Heart right ventricle (tissue), 16 donors: ENCODE measurements around the gene TRPV4. TPM values are rescaled to one million over a fixed set of nuclear protein-coding genes. Genes with fewer than 3 reads are reported as not detected.

Experiments used
- ATAC-seq, 8 donors: fragments of 200-7000 bp; cut with Tn5 transposase; one replicate each; pipeline ENCODE4 v1.9.1; 2020; ENCODE audit warnings: mild to moderate bottlenecking in 8 of 8, moderate library complexity in 8 of 8, moderate number of reproducible peaks in 1 of 8
- DNase-seq, 2 donors: peaks; one replicate each; pipeline ENCODE4 v3.0.0-alpha.2; 2020
- H3K27ac ChIP-seq, 10 donors: fragments of 200-600 bp; sonication (generic) in 2 of 10; one replicate each; pipeline versions ENCODE4 v1.5.0 to v1.8.0; 2020 to 2022; ENCODE audit warnings: mild to moderate bottlenecking in 3 of 10
- H3K27me3 ChIP-seq, 7 donors: fragments of 200-600 bp; one replicate each; pipeline ENCODE4 v1.8.0; 2021 to 2022; ENCODE audit warnings: mild to moderate bottlenecking in 2 of 7
- H3K36me3 ChIP-seq, 9 donors: fragments of 200-600 bp; sonication (generic) in 1 of 9; one replicate each; pipeline versions ENCODE4 v1.5.0 to v1.8.0; 2020 to 2022; ENCODE audit warnings: mild to moderate bottlenecking in 2 of 9
- H3K4me1 ChIP-seq, 9 donors: fragments of 200-600 bp; sonication (generic) in 1 of 9; one replicate each; pipeline versions ENCODE4 v1.5.0 to v1.8.0; 2020 to 2022; ENCODE audit warnings: mild to moderate bottlenecking in 4 of 9
- H3K4me3 ChIP-seq, 10 donors: fragments of 200-600 bp; sonication (generic) in 2 of 10; one replicate each; pipeline versions ENCODE4 v1.5.0 to v1.8.0; 2020 to 2022; ENCODE audit warnings: mild to moderate bottlenecking in 7 of 10, moderate library complexity in 2 of 10
- H3K9me3 ChIP-seq, 11 donors: fragments of 200-600 bp in 10 of 11; sonication (generic) in 2 of 11; one replicate each; pipeline versions ENCODE4 v1.5.0 to v1.8.0; 2013 to 2022; ENCODE audit warnings: mild to moderate bottlenecking in 2 of 11, control low read depth in 1 of 11, moderate library complexity in 1 of 11
- CTCF ChIP-seq, 9 donors: fragments of 200-600 bp; sonication (generic) in 2 of 9; IDR thresholded peaks; one replicate each; pipeline versions ENCODE4 v1.5.0 to v1.8.0; 2021 to 2022; ENCODE audit warnings: antibody characterized with exemption in 9 of 9, mild to moderate bottlenecking in 5 of 9, moderate library complexity in 1 of 9
- WGBS, 2 donors: extraction: QIAGEN DNeasy Blood & Tissue Kit; methylation state at CpG; one replicate each; pipeline ENCODE4 v1.1.7; 2013; ENCODE audit warnings: inconsistent platforms in 1 of 2; 5-methylcytosine and 5-hydroxymethylcytosine counted together
- intact Hi-C, 10 donors: fragments of 100-400 bp; cut with DNase I; formaldehyde crosslinking; loops; one replicate each; pipeline versions ENCODE4 v1.11.1 to v1.14.2; 2022
- polyA plus RNA-seq, 2 donors: library from polyadenylated mRNA; stranded (reverse); fragments of 200-250 nt; gene quantifications; one replicate each; pipeline ENCODE4 v1.2.3, GENCODE V29; 2013
- total RNA-seq, 10 donors: library from RNA; stranded (reverse); fragmentation: NEBNext Ultra II Directional in 3 of 10; extraction: Animal tissue kit (Norgen Biotek cat#: 25700) in 3 of 10; gene quantifications; one replicate each; pipeline versions ENCODE4 v1.2.1 to v1.2.4, GENCODE V29; 2021 to 2023
- donor health status: Arrhythmogenic right ventricular cardiomyopathy.
- donor health status: ischemic (EF 13 %, LVEDD 7.1; RV severe dilation, severe dysfunction).
- donor health status: healthy with polysubstance abuse.
- donor health status: DM: no; HTN: yes; CAD: no.
- donor health status: DM: no; HTN: no; CAD: no.
- donor health status: ischemic (EF 25% LVEDD 6.9; RV normal size, moderate dysfunction).
- donor health status: ischemic (EF 25% LVEDD 5.7; RV mildly dilated, moderate dysfunction).
- donor health status: healthy.
- donor health status: DM: yes; HTN: yes; CAD: no.
- donor health status: Ischemic cardiomyopathy.
- donor health status: ischemic (EF 35%, LVEDD 5.7; RV mildly dilated, moderate dysfunction).
- donor health status: nonischemic (EF 11% LVEDD 7.7; RV severe dilation, severe dysfunction).
- donor health status: DM: yes; HTN: yes; CAD: no.
- donor health status: PGD.
- donor health status: ischemic (EF 29% LVEDD 5.4; RV normal size, mild dysfunction).
- donor health status: nonischemic (EF 23%, LVEDD 6.1; RV moderate dilation, normal function).

Gene TRPV4
- total and polyA plus RNA-seq, 12 donors = 0.07 to 1.0 (median 0.28) TPM; not detected in 2

- H3K27ac ChIP-seq = no peak overlapping the region
- no peak overlapping the region for H3K4me3 ChIP-seq
- no peaks in the 10 kb centered on the region for H3K9me3 ChIP-seq
- 57 to 58% methylated on average over 12 of the region's 12 CpGs for WGBS, 2 donors
- H3K36me3 ChIP-seq = peaks cover 0 to 5% (median 0%) of the 10 kb centered on the region in 9 donors
- ATAC-seq = no peak
- H3K4me1 ChIP-seq = peaks cover 0 to 12% (median 6%) of the 10 kb centered on the region in 9 donors
- DNase-seq = no peak
- intact Hi-C loops = loop anchor here in 6 of 10 donors (2.0 to 10.0 kb wide), 6 partner anchors 55 to 348 kb away; partner anchors contain the start of gene FAM222A (in 1 of the 6)
- no peaks in the 10 kb centered on the region for H3K27me3 ChIP-seq
- TF ChIP-seq CTCF (IDR thresholded peaks at IDR 0.05) = no peak
These were observed 60.4 kb downstream of the TRPV4 start for GRCh38 chr12:109772622-109773321.

- DNase-seq (no peak), ATAC-seq (no peak)
- TF ChIP-seq CTCF (IDR thresholded peaks at IDR 0.05) = no peak
- H3K4me3 ChIP-seq = no peak overlapping the region
- H3K27ac ChIP-seq = no peak overlapping the region
- no peaks in the 10 kb centered on the region for H3K9me3 ChIP-seq
- intact Hi-C loops = loop anchor here in 6 of 10 donors (2.0 to 10.0 kb wide), 6 partner anchors 55 to 347 kb away; partner anchors contain the start of gene FAM222A (in 1 of the 6)
- H3K27me3 ChIP-seq = no peaks in the 10 kb centered on the region
- 87 to 91% methylated on average over 17 of the region's 17 CpGs for WGBS, 2 donors
- H3K4me1 ChIP-seq = peaks cover 0 to 12% (median 6%) of the 10 kb centered on the region in 9 donors
- H3K36me3 ChIP-seq = peaks cover 0 to 5% (median 0%) of the 10 kb centered on the region in 9 donors
These were observed 61.2 kb downstream of the TRPV4 start for GRCh38 chr12:109771746-109772621.

- intact Hi-C loops = loop anchor here in 6 of 10 donors (5.0 to 10.0 kb wide), 5 partner anchors 54 to 346 kb away; partner anchors contain the start of gene FAM222A (in 1 of the 6)
- DNase-seq = no peak
- TF ChIP-seq CTCF (IDR thresholded peaks at IDR 0.05) = no peak
These were observed 62.1 kb downstream of the TRPV4 start for GRCh38 chr12:109770861-109771670.

More at GRCh38 chr12:109770861-109771670, 62.1 kb downstream of the TRPV4 start:
- Histone ChIP-seq H3K27ac (no peak overlapping the region), H3K36me3 (peaks cover 0 to 5% (median 0%) of the 10 kb centered on the region in 9 donors), H3K9me3 (no peaks in the 10 kb centered on the region), H3K27me3 (no peaks in the 10 kb centered on the region), H3K4me3 (no peak overlapping the region), H3K4me1 (peaks cover 0 to 12% (median 4%) of the 10 kb centered on the region in 9 donors)
- 80 to 84% methylated on average over 17 of the region's 17 CpGs for WGBS, 2 donors
- no peak for ATAC-seq
